ENCODE results near the gene RARS1. TPM values are rescaled to one million over a fixed set of nuclear protein-coding genes. Genes with fewer than 3 reads are reported as not detected.

The RARS1 gene
- polyA plus RNA-seq (ENCODE audit: insufficient read length in 3 of 3), result 10 to 100 TPM; 75.6 to 84.9 (median 80.8) TPM

DNA sequence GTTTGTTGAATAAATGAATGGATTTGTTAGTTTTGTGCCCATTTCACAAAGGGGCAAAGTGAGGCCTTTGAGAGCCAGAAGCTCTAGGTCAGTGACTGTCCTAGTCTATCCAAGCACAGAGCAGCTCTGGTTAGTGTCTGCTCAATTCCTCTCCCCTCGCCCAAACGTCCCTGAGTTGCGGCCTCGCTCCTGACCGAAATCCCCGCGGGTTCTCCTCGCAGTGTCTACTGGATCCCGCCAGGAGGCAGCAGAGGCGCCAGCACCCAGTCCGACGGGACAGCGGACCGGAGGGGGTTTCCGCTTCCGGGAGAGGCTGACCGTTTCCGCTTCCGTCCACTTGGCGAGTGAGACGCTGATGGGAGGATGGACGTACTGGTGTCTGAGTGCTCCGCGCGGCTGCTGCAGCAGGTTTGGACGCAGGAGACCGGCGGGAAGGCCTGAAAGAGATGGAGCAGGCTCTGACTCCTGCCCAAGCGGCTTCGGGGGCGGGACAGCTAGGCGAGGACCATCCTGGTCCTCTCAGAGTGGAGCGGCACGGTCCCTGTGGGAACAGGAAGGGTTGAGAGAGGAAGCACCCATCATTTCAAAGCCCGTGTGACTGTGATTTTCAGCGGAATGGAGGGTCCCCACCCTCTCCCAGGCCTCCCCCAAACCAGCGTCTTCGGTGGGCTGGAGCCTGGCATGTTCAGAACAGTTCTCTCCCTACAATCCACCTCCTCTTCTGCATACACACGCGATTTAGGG, at the start of gene RARS1:
Gene RARS1, plus strand, starts transcription at position 336 of the 744 bp plus-strand sequence. Its CDS starts 28 bp downstream, at position 364.
- peak; percentile 78 to 92 (median 80) for DNase-seq (ENCODE audit: low read depth in 3 of 3, low spot score in 2 of 3)

DNA sequence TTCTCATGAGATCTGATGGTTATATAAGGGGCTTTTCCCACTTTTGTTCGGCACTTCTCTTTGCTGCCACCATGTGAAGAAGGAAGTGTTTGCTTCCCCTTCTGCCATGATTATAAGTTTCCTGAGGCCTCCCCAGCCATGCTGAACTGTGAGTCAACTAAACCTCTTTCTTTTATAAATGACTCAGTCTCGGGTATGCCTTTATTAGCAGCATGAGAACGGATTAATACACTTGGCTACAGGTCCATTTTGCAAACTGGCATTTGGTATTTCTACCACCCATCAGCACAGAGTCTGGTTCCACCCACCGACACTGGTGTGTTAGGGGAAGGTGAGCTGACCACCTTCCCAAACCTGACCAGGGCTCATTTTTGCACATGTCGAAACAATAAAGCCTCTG, 47.9 kb upstream of the RARS1 start:
- DNase-seq (ENCODE audit: low read depth in 3 of 3, low spot score in 2 of 3), result no peak

DNA sequence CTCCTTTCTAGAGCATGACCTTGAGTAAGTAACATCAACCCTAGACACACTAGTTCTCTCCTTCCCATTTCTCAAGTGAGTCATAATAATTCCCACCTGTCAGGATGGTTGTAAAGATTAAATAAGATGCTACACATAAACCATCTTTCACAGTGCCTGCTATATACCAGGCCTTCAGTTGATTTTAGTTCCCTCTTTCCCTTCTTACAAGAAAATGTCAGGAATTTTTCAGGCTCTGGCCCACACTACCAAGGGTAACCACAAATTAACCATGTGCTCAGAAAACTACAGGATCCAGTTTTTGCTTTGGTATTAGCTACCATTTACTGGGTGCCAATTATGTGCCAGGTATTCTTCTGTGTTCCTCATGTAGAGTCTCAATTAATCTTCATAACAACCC, 42.7 kb upstream of the RARS1 start:
- no peak for DNase-seq (ENCODE audit: low read depth in 3 of 3, low spot score in 2 of 3)

DNA sequence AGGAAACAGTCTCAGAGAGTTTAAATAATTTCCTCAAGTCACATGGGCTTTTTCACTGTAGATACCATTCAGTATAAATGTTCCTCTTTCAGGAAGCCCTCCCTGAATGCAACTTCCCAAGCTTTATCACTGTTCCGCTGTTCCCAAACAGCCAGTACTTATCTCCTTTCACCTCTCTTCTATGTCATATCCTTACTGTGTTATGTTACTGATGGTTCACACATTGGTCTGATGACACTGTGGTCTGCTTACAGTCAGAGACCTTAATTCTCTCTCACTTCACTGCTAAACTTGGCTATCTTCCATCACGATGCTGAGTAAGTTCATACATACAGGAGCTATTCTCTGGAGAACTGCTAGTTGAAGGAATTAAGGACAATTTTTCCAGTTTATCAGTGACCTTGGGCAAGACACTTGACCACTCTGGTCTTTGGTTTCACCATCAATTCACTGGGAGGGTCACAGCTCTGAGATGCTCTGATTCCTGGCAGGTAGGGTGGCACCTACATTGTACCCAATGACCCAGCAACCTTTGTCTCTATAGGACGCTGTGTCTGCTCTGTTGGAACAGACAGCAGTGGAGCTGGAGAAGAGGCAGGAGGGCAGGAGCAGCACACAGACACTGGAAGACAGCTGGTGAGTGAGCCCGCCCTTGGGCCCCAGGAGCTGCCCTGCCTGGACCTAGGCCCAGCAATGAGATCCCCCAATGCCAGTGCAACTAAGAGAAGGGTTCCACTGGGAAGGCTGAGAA, 42.1 kb upstream of the RARS1 start:
- no peak for DNase-seq (ENCODE audit: low read depth in 3 of 3, low spot score in 2 of 3)

DNA sequence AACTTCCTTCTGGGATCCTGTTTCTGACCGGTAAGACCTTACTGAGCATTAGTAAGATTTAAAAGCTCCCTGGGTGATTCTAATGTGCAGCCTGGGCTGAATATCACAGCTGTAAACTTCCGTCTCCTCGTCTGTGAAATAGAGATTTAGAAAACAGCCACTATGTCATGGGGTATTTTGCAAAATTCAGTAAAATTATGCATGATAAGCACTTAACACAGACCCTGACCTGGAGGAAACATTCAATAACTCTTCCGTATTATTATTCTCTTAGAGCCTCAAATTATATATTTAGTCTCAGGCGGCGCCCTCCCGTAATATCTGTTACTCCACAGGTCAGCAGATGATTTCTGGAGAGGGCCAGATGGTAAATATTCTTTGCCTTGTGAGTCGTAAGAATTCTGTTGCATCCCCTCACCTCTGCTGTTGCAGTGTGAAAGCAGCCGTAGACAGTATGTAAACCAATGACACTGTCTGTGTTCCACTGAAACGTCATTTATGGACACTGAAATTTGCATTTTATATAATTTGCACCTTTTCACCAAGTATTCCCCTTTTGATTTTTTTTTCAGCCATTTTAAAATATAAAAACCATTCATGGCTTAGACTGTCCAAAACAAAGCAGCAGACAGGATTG, 39.2 kb upstream of the RARS1 start:
- DNase-seq (ENCODE audit: low read depth in 3 of 3, low spot score in 2 of 3), result no peak

DNA sequence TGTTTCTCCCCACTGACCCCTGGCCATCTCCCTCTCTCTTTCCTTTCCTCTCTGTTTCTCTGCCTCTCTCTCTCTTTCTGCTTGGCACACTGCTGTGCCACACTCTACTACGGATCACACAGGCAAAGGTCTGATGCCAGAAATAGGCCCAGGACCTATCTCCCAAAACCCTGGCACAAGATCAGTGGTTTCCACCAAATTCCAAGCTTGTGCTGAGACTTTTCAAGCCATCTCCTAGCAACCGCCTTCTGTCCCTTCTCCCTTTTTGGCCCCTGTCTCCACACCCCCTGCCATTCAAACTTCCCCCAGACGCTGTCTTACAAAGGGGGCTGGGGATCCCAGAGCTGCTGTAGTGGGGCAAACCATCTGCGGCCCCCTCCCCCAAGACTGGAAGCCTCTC, 38.5 kb upstream of the RARS1 start:
- DNase-seq (ENCODE audit: low read depth in 3 of 3, low spot score in 2 of 3), result no peak

DNA sequence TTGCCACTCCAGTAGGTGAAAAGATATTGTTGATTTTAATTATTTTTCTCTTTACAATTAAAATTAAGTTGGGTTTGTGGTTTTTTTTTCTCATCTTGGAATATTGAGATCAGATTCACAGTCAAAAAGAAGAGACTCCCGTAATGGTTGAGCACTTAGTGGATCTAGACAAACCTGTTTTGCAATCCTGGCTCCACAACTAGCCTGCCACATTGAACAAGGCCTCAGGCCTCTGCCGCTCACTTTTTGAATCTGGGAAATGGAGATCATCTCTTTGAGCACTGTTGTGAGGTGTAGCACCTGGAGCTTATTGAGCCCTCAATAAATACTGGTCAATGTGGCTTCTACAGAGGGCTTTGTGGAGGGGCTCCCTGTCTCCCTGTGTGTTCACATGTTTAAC, 37.1 kb upstream of the RARS1 start:
- DNase-seq (ENCODE audit: low read depth in 3 of 3, low spot score in 2 of 3), result no peak

DNA sequence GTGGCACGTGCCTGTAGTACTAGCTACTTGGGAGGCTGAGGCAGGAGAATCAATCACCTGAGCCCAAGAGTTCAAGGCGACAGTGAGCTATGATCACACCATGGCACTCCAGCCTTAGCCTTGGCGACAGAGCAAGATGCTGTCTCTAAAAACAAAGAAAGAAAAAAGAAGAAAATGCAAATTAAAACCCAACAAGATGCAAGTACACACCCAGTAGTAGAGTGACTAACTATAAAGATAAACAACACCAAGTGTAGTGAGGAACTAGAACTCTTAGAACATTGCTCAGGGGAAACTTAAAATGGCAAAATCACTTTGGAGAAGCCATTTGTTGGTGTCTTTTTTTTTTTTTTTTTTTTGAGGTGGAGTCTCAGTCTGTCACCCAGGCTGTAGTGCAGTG, 34.7 kb upstream of the RARS1 start:
- DNase-seq (ENCODE audit: low read depth in 3 of 3, low spot score in 2 of 3), result no peak

DNA sequence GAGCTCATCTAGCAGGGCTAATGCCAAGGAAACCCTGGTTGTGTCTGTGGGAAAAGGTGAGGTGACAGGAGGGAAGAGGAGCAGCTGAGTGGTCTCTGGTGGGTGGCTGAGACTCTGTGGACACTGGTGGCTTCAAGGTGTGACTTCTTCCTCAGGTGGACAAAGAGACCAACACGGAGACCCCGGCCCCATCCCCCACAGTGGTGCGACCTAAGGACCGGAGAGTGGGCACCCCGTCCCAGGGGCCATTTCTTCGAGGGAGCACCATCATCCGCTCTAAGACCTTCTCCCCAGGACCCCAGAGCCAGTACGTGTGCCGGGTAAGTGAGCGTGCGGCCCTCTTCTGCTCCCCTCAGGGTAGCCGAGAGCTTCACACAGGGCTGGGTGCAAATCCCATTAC, 31.1 kb upstream of the RARS1 start:
- DNase-seq (ENCODE audit: low read depth in 3 of 3, low spot score in 2 of 3), result no peak

DNA sequence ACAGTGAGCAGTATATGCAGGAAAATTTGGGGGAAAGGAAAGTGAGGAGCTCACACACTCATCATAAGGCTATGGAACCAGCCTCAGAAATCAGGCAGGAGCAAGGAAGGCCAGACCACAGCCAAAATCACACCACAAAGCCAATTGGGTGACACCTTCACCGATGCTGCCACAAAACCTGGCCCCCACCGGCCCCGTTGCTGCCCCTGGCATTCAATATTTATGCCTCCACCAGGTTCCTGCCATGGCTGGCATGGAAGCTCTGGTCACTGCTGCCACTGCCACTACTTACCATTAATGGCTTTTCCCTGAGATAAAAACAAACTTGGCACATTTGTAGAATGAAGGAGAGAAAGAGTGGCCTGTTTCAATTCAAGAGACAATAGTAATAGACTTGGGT, 28.7 kb upstream of the RARS1 start:
- no peak for DNase-seq (ENCODE audit: low read depth in 3 of 3, low spot score in 2 of 3)

DNA sequence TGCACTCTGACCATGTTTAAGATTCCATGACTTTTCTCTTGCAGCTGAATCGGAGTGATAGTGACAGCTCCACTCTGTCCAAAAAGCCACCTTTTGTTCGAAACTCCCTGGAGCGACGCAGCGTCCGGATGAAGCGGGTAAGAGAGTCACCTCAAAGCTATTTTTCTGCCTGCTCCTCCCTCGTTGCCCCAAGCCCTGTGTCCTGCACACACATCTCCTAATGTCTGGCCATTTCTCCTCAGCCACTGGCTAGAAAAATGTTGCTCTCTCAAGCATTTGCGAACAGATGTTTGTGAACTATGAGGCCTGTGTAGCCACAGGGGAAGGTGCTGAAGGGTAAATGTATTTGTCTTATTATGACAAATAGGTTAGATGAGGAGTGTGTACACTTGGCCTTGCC, 25.7 kb upstream of the RARS1 start:
- no peak for DNase-seq (ENCODE audit: low read depth in 3 of 3, low spot score in 2 of 3)

DNA sequence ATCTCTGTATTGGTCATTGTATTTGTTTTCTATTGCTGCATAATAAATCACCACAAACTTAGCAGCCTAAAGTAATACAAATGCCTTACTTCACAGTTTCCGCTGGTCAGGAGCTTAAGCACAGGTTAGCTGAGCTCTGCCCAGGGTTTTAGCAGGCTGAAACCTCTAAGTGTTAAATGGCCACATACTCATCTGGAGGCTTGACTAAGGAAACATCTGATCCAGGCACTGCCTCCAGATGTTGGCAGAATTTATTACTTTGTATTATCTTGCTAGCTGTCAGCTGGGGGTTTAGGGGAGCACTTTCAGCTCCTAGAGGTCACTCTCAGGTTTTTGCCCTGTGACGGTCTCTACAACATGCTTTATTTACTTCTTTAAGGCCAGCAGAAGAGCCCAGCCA, 23.2 kb upstream of the RARS1 start:
- DNase-seq (ENCODE audit: low read depth in 3 of 3, low spot score in 2 of 3), result no peak

DNA sequence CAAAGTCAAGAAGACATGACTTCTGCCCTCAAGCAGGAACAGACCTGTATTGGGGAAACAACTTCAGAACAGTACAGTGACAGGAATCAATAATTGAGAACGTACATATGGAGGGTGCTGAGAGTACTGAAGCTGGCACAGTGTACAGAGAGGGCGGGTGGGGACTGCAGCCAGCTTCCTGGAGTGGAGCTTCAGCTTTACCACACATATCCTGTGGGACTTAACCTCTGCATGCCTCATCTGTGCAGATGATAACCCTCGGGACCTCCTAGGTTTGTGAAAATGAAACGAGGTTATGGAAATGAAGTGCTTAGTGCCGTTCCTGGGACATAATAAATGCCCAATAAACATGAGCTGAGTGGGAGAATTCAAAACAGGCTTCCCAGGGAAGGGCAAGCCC, 22.1 kb upstream of the RARS1 start:
- no peak for DNase-seq (ENCODE audit: low read depth in 3 of 3, low spot score in 2 of 3)

DNA sequence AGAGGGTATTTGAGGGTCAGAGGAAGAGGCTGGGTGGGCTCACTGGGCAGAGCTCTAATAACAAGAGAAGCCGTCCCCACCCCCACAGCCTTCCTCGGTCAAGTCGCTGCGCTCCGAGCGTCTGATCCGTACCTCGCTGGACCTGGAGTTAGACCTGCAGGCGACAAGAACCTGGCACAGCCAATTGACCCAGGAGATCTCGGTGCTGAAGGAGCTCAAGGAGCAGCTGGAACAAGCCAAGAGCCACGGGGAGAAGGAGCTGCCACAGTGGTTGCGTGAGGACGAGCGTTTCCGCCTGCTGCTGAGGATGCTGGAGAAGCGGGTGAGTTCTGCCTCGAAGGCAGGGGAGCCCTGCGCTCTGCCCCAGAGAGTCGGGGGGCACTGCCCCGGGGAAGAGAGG, 21.6 kb upstream of the RARS1 start:
- DNase-seq (ENCODE audit: low read depth in 3 of 3, low spot score in 2 of 3), result no peak

DNA sequence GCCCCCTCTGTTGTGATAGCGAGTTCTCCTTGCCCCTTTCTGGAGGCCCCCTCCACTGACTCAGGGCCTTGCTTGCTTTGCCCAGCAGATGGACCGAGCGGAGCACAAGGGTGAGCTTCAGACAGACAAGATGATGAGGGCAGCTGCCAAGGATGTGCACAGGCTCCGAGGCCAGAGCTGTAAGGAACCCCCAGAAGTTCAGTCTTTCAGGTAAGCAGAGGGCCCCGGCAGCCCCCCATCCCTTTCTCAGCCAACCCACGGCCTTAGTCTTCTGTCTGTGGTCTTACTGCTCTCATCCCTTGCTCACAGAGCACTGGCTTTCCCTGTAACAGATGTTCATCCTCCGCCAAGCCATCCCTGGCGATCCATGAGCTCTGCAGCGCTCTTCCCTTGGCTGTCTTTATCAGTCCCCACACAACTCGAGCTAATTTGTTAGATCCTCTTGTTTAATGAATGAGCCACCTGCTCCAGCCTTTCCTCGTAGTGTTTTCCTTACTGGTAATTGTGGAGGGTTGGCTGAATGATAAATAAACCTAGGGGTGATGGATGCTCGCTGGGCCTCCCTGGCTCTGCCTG, 18.4 kb upstream of the RARS1 start:
- no peak for DNase-seq (ENCODE audit: low read depth in 3 of 3, low spot score in 2 of 3)

DNA sequence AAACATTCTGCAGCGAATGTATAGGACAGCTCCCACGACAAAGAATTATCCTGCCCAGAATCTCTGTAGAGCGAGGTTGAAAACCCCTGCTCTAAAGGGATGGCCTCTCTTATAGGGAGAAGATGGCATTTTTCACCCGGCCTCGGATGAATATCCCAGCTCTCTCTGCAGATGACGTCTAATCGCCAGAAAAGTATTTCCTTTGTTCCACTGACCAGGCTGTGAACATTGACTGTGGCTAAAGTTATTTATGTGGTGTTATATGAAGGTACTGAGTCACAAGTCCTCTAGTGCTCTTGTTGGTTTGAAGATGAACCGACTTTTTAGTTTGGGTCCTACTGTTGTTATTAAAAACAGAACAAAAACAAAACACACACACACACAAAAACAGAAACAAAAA, 17.4 kb upstream of the RARS1 start:
- no peak for DNase-seq (ENCODE audit: low read depth in 3 of 3, low spot score in 2 of 3)

DNA sequence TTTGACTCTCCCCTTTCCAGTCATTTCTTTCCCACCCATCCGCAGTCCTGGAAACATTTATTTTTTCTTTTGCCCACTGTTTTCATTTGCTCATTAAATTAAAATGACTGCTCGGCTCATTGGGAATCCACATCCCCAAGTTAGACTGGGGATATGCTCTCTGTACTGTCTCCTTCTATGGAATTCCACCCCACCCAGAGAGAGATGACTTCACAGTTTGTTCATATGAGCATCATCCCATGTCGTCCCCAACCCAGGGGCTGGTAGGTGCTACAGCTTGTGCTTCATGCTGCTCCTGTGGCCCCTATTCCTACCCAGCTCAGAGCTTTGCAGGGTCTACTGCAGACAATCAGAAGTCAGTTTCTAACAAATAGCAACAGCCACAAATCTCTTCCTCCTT, 16.5 kb upstream of the RARS1 start:
- no peak for DNase-seq (ENCODE audit: low read depth in 3 of 3, low spot score in 2 of 3)

DNA sequence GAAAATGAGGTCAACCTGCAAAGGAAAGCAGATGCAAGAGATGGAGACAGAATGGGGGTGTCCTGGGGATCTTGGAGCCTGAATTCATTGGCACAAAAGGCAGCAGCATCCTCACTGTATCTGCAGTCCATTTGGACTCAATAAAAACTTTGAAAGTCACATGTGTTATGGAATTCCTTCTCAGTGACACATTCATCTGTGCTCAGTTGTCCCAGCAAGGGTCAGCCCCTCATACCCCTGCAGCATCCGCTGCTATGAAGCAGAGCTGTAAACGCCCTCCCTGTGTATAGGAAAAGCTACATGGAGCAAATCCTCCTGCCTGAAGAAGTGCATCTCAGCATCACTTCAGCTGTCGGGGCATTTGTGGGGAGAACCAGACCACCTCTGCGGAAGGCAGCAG, 14.5 kb upstream of the RARS1 start:
- DNase-seq (ENCODE audit: low read depth in 3 of 3, low spot score in 2 of 3), result no peak

DNA sequence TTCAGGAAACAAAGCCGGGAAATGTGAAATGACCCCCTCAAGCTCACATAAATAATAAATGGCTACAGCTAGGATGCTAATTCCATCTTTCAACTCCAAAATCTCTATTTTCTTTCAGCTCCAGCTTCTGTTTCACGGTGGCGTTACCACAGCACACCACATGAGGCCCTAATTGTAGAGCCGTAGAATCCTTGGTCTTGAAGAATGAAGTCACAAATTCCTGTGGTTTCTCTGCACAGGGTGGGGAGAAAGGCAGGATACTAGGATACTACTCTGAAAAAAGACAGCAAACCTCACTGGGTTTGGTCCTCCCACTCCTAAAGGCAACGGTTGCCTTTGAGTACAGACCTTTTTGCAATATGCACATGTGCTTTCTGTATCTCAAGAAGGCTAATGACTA, 13.9 kb upstream of the RARS1 start:
- no peak for DNase-seq (ENCODE audit: low read depth in 3 of 3, low spot score in 2 of 3)

DNA sequence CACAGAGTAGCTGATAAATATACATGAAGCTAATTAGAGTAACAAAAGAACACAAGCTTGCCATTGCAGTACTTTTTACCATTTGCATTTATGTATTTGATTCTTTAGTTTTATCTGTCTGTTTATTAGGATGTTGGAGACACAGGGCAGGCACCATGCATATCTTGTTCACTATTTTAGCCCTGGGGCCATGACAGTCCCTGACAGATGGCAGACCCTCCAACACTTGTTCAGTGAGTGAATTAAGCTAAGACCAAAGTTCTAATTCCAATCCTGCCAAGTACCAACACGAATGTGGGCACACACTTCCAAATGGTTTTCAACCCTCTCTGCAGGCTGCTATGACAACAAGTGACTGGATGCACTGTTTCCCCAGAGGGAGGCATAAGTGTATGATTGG, 12.0 kb upstream of the RARS1 start:
- no peak for DNase-seq (ENCODE audit: low read depth in 3 of 3, low spot score in 2 of 3)

DNA sequence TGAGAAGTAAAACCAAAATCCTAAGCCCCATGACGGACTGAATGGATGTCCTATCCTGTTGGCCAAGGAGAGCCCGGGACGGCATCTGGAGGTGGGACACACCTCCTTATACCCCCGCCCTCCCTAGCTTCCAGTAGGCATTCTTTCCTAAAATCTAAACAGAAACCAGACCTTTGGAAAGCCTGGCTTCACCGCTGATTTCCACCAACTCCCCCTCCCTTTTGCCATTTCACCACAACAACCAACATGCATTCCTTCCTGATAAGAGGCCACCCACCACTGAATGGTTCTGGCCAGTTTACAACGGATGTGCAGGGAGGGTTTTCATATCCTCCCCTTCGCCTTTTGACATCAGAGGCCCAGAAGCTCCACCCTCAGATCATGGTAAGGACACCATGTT, 9.2 kb upstream of the RARS1 start:
- DNase-seq (ENCODE audit: low read depth in 3 of 3, low spot score in 2 of 3), result no peak

DNA sequence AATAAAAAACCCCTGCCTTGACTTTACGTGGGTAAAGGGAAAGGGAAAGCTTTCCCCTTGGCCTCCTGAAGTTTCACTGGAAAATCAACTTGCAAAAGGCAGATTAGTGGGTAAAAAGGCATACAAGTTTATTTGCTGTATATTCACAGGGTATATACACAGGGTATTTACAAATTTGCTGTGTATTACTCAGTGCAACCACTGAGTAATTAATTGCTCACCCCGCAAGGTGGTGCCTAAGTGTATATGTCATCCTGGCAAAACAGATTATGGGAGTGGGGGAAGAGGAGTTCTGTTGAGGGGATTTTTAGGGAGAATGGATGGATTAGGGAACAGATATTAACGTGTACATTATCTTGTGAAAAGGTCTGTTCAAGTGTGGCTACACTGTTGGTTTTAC, 7.1 kb upstream of the RARS1 start:
- DNase-seq (ENCODE audit: low read depth in 3 of 3, low spot score in 2 of 3), result no peak
